NCI-H2029 (cell line): ENCODE results near the gene DHFR2.
A peak's percentile ranks its signal among the peaks of the same experiment; 100 is the strongest.
"Not testable (repeated sequence)": the region's sequence is repeated elsewhere in the genome, so short reads cannot be mapped to it uniquely, and the experiment has no call there.

Experiments used
- DNase-seq: peaks from one replicate; lab custom pipeline; 2025; lab: John Stamatoyannopoulos, UW

DHFR2 gene

GRCh38 chr3:94065819-94066480 lies 3.2 kb upstream of the DHFR2 start:
- no peak for DNase-seq

DNA sequence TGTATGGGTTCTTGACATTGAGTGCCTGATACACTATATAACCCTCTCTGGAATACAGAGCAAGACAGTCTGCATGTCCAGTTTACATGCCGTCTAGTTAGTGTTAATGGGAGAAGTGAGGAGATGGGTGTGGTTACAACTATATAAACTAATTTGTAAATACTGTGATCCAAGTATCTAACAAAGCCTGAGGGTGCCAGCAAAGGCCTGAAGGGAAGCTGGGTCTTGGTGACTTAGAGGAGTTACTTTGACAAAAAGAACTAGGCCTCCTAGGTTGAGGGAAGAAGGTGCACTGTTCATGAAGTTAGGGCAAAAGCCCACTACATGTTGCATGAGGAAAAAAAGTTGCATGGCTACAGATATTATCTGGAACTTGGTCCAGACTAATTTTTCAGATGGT lies 2.4 kb upstream of the DHFR2 start:
- no peak for DNase-seq

DNA sequence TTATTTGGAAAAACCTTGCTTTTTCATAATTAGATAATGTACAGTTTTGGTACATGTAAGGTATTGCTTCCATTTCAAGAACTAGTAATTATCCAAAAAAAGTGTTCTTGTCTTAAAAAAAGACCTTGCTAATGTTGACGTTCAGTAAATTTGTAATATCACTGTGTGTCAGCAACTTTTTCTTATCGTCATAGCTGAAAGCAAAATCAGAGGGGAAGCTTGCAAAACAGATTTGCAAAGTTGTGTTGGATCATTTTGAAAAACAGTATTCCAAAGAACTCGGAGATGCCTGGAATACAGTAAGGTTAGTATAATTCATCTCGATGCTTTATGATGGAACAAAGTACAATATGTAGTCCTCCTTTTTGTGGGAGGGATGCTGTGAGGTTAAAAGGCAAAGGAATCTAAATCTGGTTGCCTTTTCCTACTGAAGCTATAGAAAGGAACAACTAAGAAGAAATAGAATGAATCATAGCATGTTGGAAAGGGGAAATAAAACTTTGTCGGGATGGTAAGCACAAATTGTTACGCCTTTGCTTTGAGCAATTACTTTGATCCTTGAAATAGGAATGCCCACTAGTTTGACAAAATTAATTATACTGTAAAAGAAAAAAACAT lies 1.6 kb upstream of the DHFR2 start:
- DNase-seq, result no peak

DNA sequence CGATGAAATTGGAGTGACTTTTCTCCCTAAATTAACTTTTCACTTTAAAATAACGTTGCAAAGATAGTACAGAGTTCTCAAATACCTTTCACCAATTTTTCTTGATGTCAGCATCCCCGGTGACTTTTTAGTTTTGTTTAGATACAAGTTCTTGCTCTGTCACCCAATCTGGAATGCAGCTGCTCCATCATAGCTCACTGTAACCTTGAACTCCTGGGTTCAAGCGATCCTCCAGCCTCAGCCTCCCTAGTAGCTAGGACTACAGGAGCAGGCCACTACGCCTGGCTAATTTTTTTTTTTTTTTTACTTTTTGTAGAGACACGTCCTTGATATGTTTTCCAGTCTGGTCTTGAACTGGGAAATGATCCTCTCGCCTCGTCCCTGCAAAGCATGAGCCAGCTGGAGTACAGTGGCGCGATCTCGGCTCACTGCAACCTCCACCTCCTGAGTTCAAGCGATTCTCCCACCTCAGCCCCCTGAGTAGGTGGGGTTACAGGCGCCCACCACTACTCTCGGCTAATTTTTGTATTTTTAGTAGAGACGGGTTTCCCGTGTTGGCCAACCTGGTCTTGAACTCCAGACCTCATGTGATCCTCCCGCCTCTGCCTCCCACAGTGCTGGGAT lies 892 bp upstream of the DHFR2 start:
- no peak for DNase-seq

DNA sequence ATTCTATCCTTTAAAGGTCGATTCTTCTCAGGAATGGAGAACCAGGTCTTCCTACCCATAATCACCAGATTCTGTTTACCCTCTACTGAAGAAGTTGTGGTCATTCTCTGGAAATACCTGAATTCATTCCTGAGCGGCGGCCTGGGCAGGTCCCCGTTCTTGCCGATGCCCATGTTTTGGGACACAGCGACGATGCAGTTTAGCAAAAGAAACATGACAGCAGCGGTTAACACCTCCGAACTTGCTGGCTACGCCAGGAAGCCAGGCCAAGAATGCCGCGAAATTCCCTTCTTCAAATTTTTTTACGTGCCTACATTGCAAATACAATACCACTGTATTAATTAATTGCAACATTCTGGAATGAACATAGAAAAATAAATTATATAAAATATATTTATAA lies 1.4 kb downstream of the DHFR2 start:
- no peak for DNase-seq

DNA sequence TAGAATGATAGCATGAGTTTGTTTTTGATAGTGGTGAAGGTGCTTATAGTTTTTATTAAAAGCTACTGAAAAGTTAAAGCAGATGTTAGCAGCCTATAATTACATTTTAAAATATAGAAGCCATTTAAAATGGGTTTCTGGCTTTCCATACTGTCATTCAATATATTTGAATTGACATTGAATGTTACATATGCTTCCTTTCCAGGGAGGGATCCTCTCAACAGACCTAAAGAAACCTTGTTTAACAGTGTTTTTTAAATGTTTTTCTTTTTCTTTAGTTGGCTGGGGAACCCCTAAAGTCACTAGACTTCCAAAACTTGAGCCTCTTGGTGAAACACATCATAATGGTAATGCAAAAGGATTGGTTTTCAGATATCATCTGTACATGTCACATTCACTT lies 12.2 kb downstream of the DHFR2 start:
- DNase-seq, result no peak

DNA sequence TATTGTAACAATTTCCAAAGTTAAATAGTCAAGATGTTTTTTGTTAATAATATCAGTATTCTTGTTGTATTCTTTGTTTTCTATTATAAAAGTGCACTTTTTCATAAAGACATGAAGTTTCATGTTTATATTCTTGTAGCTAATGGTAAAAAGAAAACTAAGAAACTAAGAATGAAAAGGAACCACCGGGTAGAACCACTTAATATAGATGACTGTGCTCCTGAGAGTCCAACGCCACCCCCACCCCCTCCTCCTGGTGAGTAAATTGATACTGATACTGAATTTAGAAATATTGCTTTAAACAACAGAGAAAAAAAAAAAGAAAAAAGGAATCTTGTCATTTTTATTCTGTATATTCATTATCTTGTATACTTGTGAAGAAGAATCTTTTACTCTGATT lies 13.4 kb downstream of the DHFR2 start:
- no peak for DNase-seq

DNA sequence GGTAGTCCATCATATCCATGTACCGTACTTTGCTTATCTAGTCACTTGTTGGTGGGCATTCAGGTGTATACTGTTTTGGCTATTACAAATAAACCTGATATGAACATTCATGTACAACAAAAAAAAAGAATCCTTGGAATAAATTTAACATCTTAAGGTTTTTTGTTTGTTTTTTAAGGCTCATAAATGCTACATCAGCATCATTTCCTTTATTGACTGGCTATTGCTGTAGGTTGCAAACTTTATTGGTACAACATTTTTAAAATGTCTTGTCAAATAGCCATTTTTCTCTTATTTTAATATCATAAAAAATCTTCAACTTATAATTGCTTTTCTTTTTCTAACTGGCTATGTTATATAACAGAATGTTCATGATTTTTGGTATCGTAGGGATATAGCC lies 16.2 kb downstream of the DHFR2 start:
- no peak for DNase-seq

DNA sequence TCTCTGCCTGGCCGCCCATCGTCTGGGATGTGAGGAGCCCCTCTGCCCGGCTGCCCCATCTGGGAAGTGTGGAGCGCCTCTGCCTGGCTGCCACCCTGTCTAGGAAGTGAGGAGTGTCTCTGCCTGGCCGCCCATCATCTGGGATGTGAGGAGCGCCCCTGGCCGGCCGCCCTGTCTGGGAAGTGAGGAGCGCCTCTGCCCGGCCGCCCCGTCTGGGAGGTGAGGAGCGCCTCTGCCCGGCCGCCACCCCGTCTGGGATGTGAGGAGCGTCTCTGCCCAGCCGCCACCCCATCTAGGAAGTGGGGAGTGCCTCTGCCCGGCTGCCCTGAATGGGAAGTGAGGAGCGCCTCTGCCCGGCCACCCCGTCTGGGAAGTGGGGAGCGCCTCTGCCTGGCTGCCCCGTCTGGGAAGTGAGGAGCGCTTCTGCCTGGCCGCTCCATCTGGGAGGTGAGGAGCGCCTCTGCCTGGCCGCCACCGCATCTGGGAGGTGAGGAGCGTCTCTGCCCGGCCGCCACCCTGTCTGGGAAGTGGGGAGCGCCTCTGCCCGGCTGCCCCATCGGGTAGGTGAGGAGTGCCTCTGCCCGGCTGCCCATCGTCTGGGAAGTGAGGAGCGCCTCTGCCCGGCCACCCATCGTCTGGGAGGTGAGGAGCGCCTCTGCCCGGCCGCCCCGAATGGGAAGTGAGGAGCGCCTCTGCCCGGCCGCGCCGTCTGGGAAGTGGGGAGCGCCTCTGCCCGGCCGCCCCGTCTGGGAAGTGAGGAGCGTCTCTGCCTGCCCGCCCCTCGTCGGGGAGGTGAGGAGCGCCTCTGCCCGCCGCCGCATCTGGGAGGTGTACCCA lies 18.4 kb downstream of the DHFR2 start:
- DNase-seq, result not testable (repeated sequence)

DNA sequence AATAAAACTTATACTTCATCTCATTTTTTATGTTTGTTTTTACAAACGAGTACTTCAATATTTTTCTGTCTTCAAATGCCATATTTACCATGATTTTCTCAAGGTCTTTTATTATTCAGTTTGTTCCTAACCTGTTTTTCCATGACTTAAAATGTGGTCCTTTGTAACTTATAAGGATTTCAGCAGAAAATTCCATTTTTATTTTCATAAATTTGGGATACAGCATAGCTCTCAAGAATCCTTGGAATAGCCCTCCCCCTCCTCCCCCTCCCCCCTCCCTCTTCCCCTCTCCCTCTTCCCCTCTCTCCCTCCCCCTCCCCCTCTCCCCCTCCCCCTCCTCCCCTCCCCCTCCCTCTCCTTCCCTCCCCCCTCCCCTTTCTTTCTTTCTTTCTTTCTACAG lies 19.4 kb downstream of the DHFR2 start:
- no peak for DNase-seq

- no peak for DNase-seq
These were observed 25.7 kb downstream of the DHFR2 start for GRCh38 chr3:94036909-94037507.

- peak; percentile 86 for DNase-seq
These were observed 34.5 kb downstream of the DHFR2 start, which contains the start of gene STX19 for GRCh38 chr3:94028093-94028837. Gene STX19 (minus strand): TSS chr3:94028597. CDS start chr3:94015269, 13,328 bp downstream.

DNA sequence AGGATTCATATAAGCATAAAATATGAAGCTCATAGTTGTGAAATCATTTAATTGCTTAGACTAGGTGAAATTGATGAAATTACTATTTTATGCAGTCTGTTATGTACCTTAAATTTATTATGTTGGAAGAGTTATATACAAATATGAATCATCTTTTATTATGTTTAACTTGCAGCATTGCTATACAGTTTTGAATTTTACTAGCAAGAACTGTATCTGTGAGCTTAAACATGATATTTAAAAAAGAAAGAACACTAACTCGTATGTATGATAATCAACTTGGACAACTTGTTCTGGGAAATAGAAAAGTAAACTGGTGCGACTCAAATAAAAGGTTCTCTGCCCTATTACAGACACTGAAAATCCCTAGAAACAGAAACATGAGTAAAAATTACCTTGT lies 36.1 kb downstream of the DHFR2 start:
- DNase-seq, result no peak

- no peak for DNase-seq
These were observed 38.3 kb downstream of the DHFR2 start for GRCh38 chr3:94024385-94024784.

GRCh38 chr3:94020293-94020692 lies 42.4 kb downstream of the DHFR2 start:
- DNase-seq, result no peak

DNA sequence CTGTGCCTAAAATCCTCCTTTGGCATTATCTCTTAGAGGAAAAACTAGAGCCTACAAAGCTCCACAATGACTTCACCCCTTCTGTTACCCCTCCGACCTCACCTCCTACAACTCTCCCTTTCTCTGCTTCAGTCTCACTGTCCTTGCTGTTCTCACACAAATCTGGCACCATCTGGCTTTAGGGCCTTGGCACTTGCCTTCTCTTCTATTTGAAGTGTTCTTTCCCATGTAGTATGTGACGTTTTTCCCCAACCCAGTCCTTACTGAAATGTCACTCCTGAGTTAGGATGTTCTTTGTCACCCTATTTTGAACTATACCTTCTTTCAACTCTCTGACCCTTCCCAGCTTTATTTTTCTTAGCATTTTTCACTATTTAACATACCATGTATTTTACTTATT lies 43.1 kb downstream of the DHFR2 start:
- no peak for DNase-seq

DNA sequence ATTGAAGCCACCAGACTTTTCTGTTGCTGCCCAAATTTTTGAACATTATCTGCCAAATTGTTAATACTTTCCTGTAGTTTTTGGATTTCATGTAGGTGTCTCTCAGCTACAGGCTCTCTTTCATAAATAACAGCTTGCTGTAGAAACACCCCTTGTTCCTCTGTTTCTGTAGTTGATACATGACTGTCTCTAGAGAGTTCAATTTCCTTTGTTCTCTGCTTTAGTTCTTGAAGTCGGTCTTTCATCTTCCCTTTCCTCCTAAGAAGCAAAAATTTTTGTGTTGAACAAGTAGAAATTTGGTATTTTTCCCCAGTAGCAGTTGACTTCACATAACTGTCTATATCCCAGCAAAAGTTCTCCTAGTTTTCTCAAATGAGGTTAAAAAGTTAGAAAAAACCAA lies 47.7 kb downstream of the DHFR2 start:
- DNase-seq, result no peak

DNA sequence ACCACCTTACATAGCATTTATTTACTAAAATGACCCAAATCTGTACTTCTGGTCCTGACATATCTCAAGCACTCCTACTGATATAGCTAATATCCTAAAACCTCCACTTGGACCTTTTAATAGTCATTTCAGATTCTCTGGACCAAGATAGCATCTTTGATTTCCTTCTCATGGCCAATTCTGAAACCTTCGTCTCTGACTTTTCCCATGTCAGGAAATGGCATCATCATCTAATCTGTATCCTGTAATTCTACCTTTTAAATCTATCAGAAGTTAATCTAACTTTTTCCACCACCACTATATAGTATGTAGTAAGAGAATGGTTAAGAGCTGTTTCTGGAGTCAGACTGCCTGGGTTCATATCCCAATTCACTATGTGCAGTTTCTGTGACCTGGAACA lies 50.5 kb downstream of the DHFR2 start:
- DNase-seq, result no peak

DNA sequence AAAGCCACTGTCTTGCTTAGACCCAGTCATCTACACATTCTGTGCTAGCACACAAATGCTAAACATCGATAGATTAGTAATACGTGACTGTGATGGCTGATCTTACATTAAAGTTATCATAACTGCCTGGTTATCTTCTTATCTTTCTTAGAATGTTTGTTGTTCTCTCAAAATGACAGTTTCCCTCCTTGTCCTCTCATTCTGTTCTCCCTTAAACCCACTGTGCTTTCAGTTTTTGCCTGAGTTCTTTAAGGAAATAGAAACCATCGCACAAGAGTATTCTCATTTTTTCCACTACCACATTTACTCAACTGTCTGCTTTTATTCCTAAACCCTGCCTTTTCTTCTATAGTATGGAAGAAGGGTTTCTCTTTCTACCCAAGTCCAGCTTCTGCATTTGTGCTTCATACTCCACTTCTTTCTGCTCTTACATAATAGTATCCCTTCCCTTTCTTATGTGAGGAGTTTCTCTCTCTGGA lies 51.4 kb downstream of the DHFR2 start:
- no peak for DNase-seq

GRCh38 chr3:94009608-94010007 lies 53.1 kb downstream of the DHFR2 start:
- DNase-seq, result no peak

DNA sequence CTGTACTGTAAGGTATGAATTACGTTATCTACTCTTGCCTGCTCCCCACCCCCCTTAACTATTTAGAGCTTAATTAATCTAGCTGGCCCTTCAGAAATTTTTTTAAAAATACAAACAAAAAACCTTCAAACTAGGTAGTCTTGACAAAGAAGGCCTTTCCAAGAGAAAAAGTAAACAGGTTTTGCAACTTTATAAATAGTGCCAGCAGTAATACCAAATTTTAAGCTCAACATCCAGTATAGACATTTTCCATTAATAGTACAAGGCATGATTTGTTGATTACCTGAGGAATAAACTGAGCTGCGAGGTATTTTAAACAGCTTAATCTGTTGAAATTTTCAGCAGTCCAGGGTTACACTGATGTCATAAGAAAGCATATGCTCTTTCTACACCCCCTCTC lies 54.5 kb downstream of the DHFR2 start:
- DNase-seq, result no peak
